Lower lobe of right lung (tissue), 2 donors: ENCODE measurements around the gene CPT1B. TPM values are rescaled to one million over a fixed set of nuclear protein-coding genes. Genes with fewer than 3 reads are reported as not detected.
"Not testable (repeated sequence)": the region's sequence is repeated elsewhere in the genome, so short reads cannot be mapped to it uniquely, and the experiment has no call there.

Experiments
- ATAC-seq, 2 donors: fragments of 200-7000 bp; cut with Tn5 transposase; one replicate each; pipeline ENCODE4 v1.9.1; 2020 to 2022; ENCODE audit warnings: mild to moderate bottlenecking in 2 of 2, moderate library complexity in 2 of 2
- DNase-seq: peaks from one replicate; pipeline ENCODE4 v3.0.0-alpha.2; 2020
- H3K27ac ChIP-seq: fragments of 200-600 bp; one replicate; pipeline ENCODE4 v1.8.0; 2022
- H3K27me3 ChIP-seq: fragments of 200-600 bp; one replicate; pipeline ENCODE4 v1.8.0; 2022; ENCODE audit warnings: low read depth
- H3K36me3 ChIP-seq: fragments of 200-600 bp; one replicate; pipeline ENCODE4 v1.8.0; 2022; ENCODE audit warnings: mild to moderate bottlenecking
- H3K4me1 ChIP-seq: fragments of 200-600 bp; one replicate; pipeline ENCODE4 v1.8.0; 2022
- H3K4me3 ChIP-seq: fragments of 200-600 bp; one replicate; pipeline ENCODE4 v1.8.0; 2022; ENCODE audit warnings: mild to moderate bottlenecking
- H3K9me3 ChIP-seq: fragments of 200-600 bp; one replicate; pipeline ENCODE4 v1.8.0; 2022
- CTCF ChIP-seq: fragments of 200-600 bp; IDR thresholded peaks from one replicate; pipeline ENCODE4 v1.8.0; 2022; ENCODE audit warnings: antibody characterized with exemption, mild to moderate bottlenecking
- intact Hi-C: fragments of 100-400 bp; cut with DNase I; formaldehyde crosslinking; loops from one replicate; pipeline ENCODE4 v1.11.0; 2022
- total RNA-seq: library from RNA; stranded (reverse); fragmentation: NEBNext Ultra II Directional; extraction: Animal tissue kit (Norgen Biotek cat#: 25700); gene quantifications from one replicate; pipeline ENCODE4 v1.2.1, GENCODE V29; 2021
- donor health status: DM: no; HTN: yes; CAD: no; lungs with severe emphysema.

Gene CPT1B
- total RNA-seq, 1 donor from 2014 or later, result 12.6 TPM

- Histone ChIP-seq H3K4me1 (peaks cover 8% of the 10 kb centered on the region), H3K27ac (no peak overlapping the region), H3K9me3 (no peaks in the 10 kb centered on the region), H3K27me3 (no peaks in the 10 kb centered on the region), H3K36me3 (no peaks in the 10 kb centered on the region), H3K4me3 (no peak overlapping the region)
- no peak for TF ChIP-seq CTCF
- intact Hi-C loops, result no loop called here
- ATAC-seq, result no peak
- DNase-seq, result no peak
These were observed 33.3 kb upstream of the CPT1B start for GRCh38 chr22:50611341-50612060.

- H3K9me3 ChIP-seq, result no peaks in the 10 kb centered on the region
- no peak for TF ChIP-seq CTCF
- H3K27me3 ChIP-seq, result peaks cover 6% of the 10 kb centered on the region
- H3K4me1 ChIP-seq, result peaks cover 8% of the 10 kb centered on the region
- H3K4me3 ChIP-seq, result no peak overlapping the region
- no peak overlapping the region for H3K27ac ChIP-seq
- DNase-seq (no peak), ATAC-seq (no peak)
- no peaks in the 10 kb centered on the region for H3K36me3 ChIP-seq
- intact Hi-C loops, result no loop called here
These were observed 32.4 kb upstream of the CPT1B start for GRCh38 chr22:50610581-50610980.

GRCh38 chr22:50610041-50610451, 31.8 kb upstream of the CPT1B start:
- ATAC-seq (no peak), DNase-seq (no peak)
- Histone ChIP-seq H3K27ac (no peak overlapping the region), H3K27me3 (peaks cover 11% of the 10 kb centered on the region), H3K4me1 (peaks cover 8% of the 10 kb centered on the region), H3K4me3 (no peak overlapping the region), H3K9me3 (no peaks in the 10 kb centered on the region), H3K36me3 (no peaks in the 10 kb centered on the region)
- intact Hi-C loops, result no loop called here
- TF ChIP-seq CTCF, result no peak

- TF ChIP-seq CTCF, result no peak
- peaks cover 8% of the 10 kb centered on the region for H3K4me1 ChIP-seq
- peaks cover 16% of the 10 kb centered on the region for H3K27me3 ChIP-seq
- ATAC-seq, result no peak
- H3K9me3 ChIP-seq, result no peaks in the 10 kb centered on the region
- H3K27ac ChIP-seq, result no peak overlapping the region
- no peak overlapping the region for H3K4me3 ChIP-seq
- no peaks in the 10 kb centered on the region for H3K36me3 ChIP-seq
- no peak for DNase-seq
- intact Hi-C loops, result no loop called here
These were observed 31.4 kb upstream of the CPT1B start for GRCh38 chr22:50609599-50609998.

- Histone ChIP-seq H3K27me3 (peaks cover 19% of the 10 kb centered on the region), H3K9me3 (no peaks in the 10 kb centered on the region), H3K4me3 (no peak overlapping the region), H3K4me1 (peaks cover 8% of the 10 kb centered on the region), H3K27ac (no peak overlapping the region), H3K36me3 (no peaks in the 10 kb centered on the region)
- TF ChIP-seq CTCF, result no peak
- DNase-seq (no peak), ATAC-seq (no peak)
- intact Hi-C loops, result no loop called here
These were observed 30.8 kb upstream of the CPT1B start for GRCh38 chr22:50608996-50609395.

GRCh38 chr22:50608058-50608840, 30.0 kb upstream of the CPT1B start:
- H3K27ac ChIP-seq, ATAC-seq, H3K4me3 ChIP-seq, H3K36me3 ChIP-seq, H3K9me3 ChIP-seq, H3K4me1 ChIP-seq, DNase-seq, intact Hi-C loops: not testable (repeated sequence)
- peaks cover 27% of the 10 kb centered on the region for H3K27me3 ChIP-seq
